Endothelial cell of umbilical vein (primary cell): Measurements from ENCODE around the gene ESAM. TPM values are rescaled to one million over a fixed set of nuclear protein-coding genes. Genes with fewer than 3 reads are reported as not detected.

ENCODE experiments used
- BruUV-seq: library from RNA; stranded (reverse); fragments of 400-500 nt; replicated peaks from 2 replicates; lab custom pipeline; 2021; lab: Mats Ljungman, UMichigan
- CTCF ChIA-PET: fragments of 300-600, 350-600 bp; sonication (Branson Sonifier 250); formaldehyde crosslinking; loops from one replicate; lab custom pipeline; 2021; ENCODE audit warnings: antibody characterized with exemption, inconsistent platforms; lab: Charles Lee
- POLR2A ChIA-PET: fragments of 300-600, 350-600 bp; sonication (Branson Sonifier 250); formaldehyde crosslinking; loops from one replicate; lab custom pipeline; 2021; ENCODE audit warnings: antibody characterized with exemption, inconsistent platforms; lab: Charles Lee
- DNase-seq: peaks from one replicate; pipeline ENCODE4 v3.0.0-alpha.2; 2011; ENCODE audit warnings: low read depth, low spot score
- FAIRE-seq: peaks from 2 replicates; lab custom pipeline; 2011; peaks lifted over from hg19 to GRCh38; lab: Jason Lieb, UNC
- H2AFZ ChIP-seq: 2 replicates; pipeline ENCODE4 v1.6.0; 2012; ENCODE audit warnings: low read depth, low read length, control low read depth, inconsistent platforms
- H3K27ac ChIP-seq: 2 replicates; pipeline ENCODE4 v1.5.1; 2011; ENCODE audit warnings: low read depth, mild to moderate bottlenecking, control low read depth, low read length, moderate library complexity; ENCODE audit not compliant: insufficient read depth
- H3K27me3 ChIP-seq, 2 experiments: 2 replicates each; pipeline versions ENCODE4 v1.6.0 to v1.6.1; 2011; ENCODE audit warnings: low read length in 2 of 2, mixed read lengths in 1 of 2; ENCODE audit not compliant: control insufficient read depth in 2 of 2, insufficient read depth in 2 of 2
- H3K36me3 ChIP-seq, 2 experiments: 2 replicates in 1 of 2; 3 replicates in 1 of 2; pipeline ENCODE4 v1.5.1; 2011; ENCODE audit warnings: low read length in 2 of 2, mild to moderate bottlenecking in 1 of 2, moderate library complexity in 1 of 2; ENCODE audit not compliant: control insufficient read depth in 2 of 2, insufficient read depth in 2 of 2; ENCODE audit errors: extremely low read depth in 1 of 2
- H3K4me1 ChIP-seq: 3 replicates; pipeline ENCODE4 v1.5.1; 2011; ENCODE audit warnings: mild to moderate bottlenecking, low read length; ENCODE audit not compliant: control insufficient read depth, insufficient read depth; ENCODE audit errors: extremely low read depth
- H3K4me2 ChIP-seq: 2 replicates; pipeline ENCODE4 v1.6.1; 2011; ENCODE audit warnings: low read length, control low read depth, mixed read lengths; ENCODE audit not compliant: insufficient read depth
- H3K4me3 ChIP-seq, 3 experiments: fragments of 200-600 bp in 1 of 3; sonication (generic), shearing (Covaris generic) in 1 of 3; replicated peaks in 1 of 3; 2 replicates each; pipeline ENCODE4 v1.5.1; 2011 to 2016; ENCODE audit warnings: control low read depth in 3 of 3, low read length in 3 of 3, mild to moderate bottlenecking in 2 of 3, inconsistent platforms in 1 of 3, low read depth in 1 of 3, moderate library complexity in 1 of 3; ENCODE audit not compliant: insufficient read depth in 1 of 3
- H3K79me2 ChIP-seq: 2 replicates; pipeline ENCODE4 v1.6.0; 2012; ENCODE audit warnings: low read length, inconsistent platforms; ENCODE audit not compliant: control insufficient read depth, insufficient read depth
- H3K9ac ChIP-seq: replicated peaks from 2 replicates; pipeline ENCODE3; 2011; ENCODE audit warnings: low read length, control low read depth; ENCODE audit not compliant: insufficient read depth; ENCODE audit errors: extremely low read depth
- H3K9me1 ChIP-seq: replicated peaks from 3 replicates; pipeline ENCODE4 v1.6.0; 2011; ENCODE audit warnings: mild to moderate bottlenecking, low read length; ENCODE audit not compliant: control insufficient read depth, insufficient read depth; ENCODE audit errors: extremely low read depth
- H3K9me3 ChIP-seq: replicated peaks from 2 replicates; pipeline ENCODE4 v1.5.1; 2012; ENCODE audit warnings: low read length, inconsistent platforms; ENCODE audit not compliant: control insufficient read depth, insufficient read depth
- H4K20me1 ChIP-seq: replicated peaks from 2 replicates; pipeline ENCODE3; 2011; ENCODE audit warnings: mild to moderate bottlenecking, low read length; ENCODE audit not compliant: control insufficient read depth, insufficient read depth; ENCODE audit errors: extremely low read depth
- FOS ChIP-seq: IDR thresholded peaks from 2 replicates; pipeline ENCODE4 v1.6.1; 2011; ENCODE audit warnings: mild to moderate bottlenecking, low read length, moderate library complexity, borderline replicate concordance; ENCODE audit not compliant: insufficient read depth
- JUN ChIP-seq: IDR thresholded peaks from 2 replicates; pipeline ENCODE4 v1.6.1; 2011; ENCODE audit warnings: borderline replicate concordance, low read depth; ENCODE audit not compliant: insufficient read length, insufficient read depth
- MYC ChIP-seq: IDR thresholded peaks from one replicate; pipeline ENCODE4 v1.6.1; 2011; ENCODE audit warnings: mild to moderate bottlenecking, low read depth, low read length
- POLR2A ChIP-seq: IDR thresholded peaks from 2 replicates; pipeline ENCODE4 v1.6.1; 2012; ENCODE audit warnings: low read depth, mild to moderate bottlenecking, control low read depth, low read length
- POLR2AphosphoS5 ChIP-seq: IDR thresholded peaks from 2 replicates; pipeline ENCODE4 v1.6.1; 2012; ENCODE audit warnings: low read depth, mild to moderate bottlenecking, control low read depth, low read length, moderate library complexity; ENCODE audit not compliant: insufficient read depth
- dilution Hi-C: fragments of 300-500 bp; cut with MboI; formaldehyde crosslinking; loops from one replicate; pipeline ENCODE4 v1.15.0; 2019; ENCODE audit warnings: low sequenced_read_pairs; ENCODE audit not compliant: extremely low pct_ligation_motif_present
- intact Hi-C: fragments of 100-400 bp; cut with micrococcal nuclease; formaldehyde crosslinking; loops from one replicate; pipeline ENCODE4 v1.10.0; 2022
- polyA plus RNA-seq, 4 experiments: library from polyadenylated mRNA; depleted of rRNA in 3 of 4; stranded (reverse) in 3 of 4; unstranded in 1 of 4; fragments of >200 nt; gene quantifications; 2 replicates each; pipeline versions ENCODE4 v1.2.1 to v1.2.3, GENCODE V29; 2011 to 2012; ENCODE audit warnings: missing spikeins in 1 of 4
- total RNA-seq: library from RNA; stranded (reverse); gene quantifications from 2 replicates; pipeline ENCODE4 v1.2.3, GENCODE V29; 2021
- TF ChIP-seq, protein P1 (sequence below): IDR thresholded peaks from 2 replicates; pipeline ENCODE4 v1.6.1; 2011; ENCODE audit not compliant: insufficient read depth, insufficient read length

Gene ESAM
- total and polyA plus RNA-seq, 2 donors (not counting 3 experiments of a cell fraction or from before 2014, with no cell fraction given), result 273 to 383 TPM

- FAIRE-seq (peak; percentile 76), DNase-seq (peak; percentile 82)
- H3K79me2 ChIP-seq, result peaks cover 46% of the 10 kb centered on the region
- no peaks in the 10 kb centered on the region for H3K27me3 ChIP-seq
- no peaks in the 10 kb centered on the region for H4K20me1 ChIP-seq
- TSS peak; percentile 62 for BruUV-seq
- no peaks in the 10 kb centered on the region for H3K9me3 ChIP-seq
- peak within 1 kb of the TSS; percentile 84 for H3K9ac ChIP-seq
- CTCF ChIA-PET, result interaction anchor here (0.9 to 10.2 kb wide), 11 partner anchors 10 to 156 kb away, joined by 4 to 191 read pairs (median 9); partner anchors contain the start of gene ESAM
- H3K9me1 ChIP-seq, result no peaks in the 10 kb centered on the region
- dilution Hi-C loops, result no loop called here
- peak within 1 kb of the TSS; percentile 81 for H3K27ac ChIP-seq
- H3K4me2 ChIP-seq, result peak within 1 kb of the TSS; percentile 88
- H2AFZ ChIP-seq, result peak within 1 kb of the TSS; percentile 72
- H3K36me3 ChIP-seq, result no peaks in the 10 kb centered on the region
- POLR2A ChIA-PET, result interaction anchor here (0.5 to 1.6 kb wide), 4 partner anchors 13 to 83 kb away, joined by 3 to 6 read pairs (median 4); no protein-coding TSS in a partner anchor
- peak within 1 kb of the TSS; percentile 59 to 98 (median 62) for H3K4me3 ChIP-seq
- peaks cover 20% of the 10 kb centered on the region for H3K4me1 ChIP-seq
- TF ChIP-seq, protein P1, sequence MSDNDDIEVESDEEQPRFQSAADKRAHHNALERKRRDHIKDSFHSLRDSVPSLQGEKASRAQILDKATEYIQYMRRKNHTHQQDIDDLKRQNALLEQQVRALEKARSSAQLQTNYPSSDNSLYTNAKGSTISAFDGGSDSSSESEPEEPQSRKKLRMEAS, result no peak
- peak; percentile 91 for TF ChIP-seq POLR2AphosphoS5
- peak; percentile 81 for TF ChIP-seq POLR2A
- TF ChIP-seq JUN, result no peak
- no peak for TF ChIP-seq FOS
- no peak for TF ChIP-seq MYC
- intact Hi-C loops, result loop anchor here (1.0 to 2.0 kb wide), 3 partner anchors 37 to 127 kb away; partner anchors contain the start of genes SIAE and SPA17
These were observed 38.3 kb upstream of the ESAM start, which contains the start of gene MSANTD2 for GRCh38 chr11:124800226-124800929. TSS of gene MSANTD2 (minus strand) at chr11:124800406. CDS start at chr11:124800380, 26 bp downstream.
